Occipital lobe (tissue), 2 donors: Measurements from ENCODE around the gene MFSD1. TPM values are rescaled to one million over a fixed set of nuclear protein-coding genes. Genes with fewer than 3 reads are reported as not detected.

ENCODE experiments used
- DNase-seq: peaks from one replicate; lab custom pipeline; 2025; lab: John Stamatoyannopoulos, UW
- total RNA-seq: library from RNA; depleted of rRNA; stranded (reverse); fragments of >200 nt; gene quantifications from one replicate; pipeline ENCODE4 v1.2.3, GENCODE V29; 2014

The MFSD1 gene, protein sequence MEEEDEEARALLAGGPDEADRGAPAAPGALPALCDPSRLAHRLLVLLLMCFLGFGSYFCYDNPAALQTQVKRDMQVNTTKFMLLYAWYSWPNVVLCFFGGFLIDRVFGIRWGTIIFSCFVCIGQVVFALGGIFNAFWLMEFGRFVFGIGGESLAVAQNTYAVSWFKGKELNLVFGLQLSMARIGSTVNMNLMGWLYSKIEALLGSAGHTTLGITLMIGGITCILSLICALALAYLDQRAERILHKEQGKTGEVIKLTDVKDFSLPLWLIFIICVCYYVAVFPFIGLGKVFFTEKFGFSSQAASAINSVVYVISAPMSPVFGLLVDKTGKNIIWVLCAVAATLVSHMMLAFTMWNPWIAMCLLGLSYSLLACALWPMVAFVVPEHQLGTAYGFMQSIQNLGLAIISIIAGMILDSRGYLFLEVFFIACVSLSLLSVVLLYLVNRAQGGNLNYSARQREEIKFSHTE
- 49.3 TPM for total RNA-seq

DNA sequence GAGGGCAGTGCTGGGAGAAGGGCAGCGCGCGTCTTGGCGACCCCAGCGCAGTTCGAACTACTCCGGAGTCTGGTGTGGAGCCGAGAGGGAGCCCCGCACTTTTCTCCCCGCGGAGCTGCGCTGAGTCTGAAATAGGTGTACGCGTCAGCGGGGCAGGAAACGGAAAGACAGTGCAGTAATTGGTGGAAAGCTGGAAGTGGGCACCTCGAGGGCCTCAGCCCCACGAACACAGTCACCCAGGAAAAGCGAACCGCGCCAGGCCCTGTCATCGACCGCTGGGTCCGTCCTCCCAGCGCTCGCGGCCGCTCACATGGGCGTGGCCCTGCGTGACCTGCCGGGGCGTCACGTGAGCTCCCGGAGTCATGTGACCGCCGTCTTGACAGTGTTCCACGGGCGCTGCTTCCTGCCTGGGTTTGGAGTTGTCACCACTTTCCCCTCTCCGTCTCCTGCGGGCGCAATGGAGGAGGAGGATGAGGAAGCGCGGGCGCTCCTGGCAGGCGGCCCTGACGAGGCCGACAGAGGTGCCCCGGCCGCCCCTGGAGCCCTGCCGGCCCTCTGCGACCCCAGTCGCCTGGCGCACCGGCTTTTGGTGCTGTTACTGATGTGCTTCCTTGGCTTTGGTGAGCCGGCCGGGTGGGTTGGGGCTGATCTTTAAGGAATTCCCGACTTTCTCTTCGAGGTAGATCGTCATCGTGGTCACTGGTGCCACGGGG lies at the start of gene MFSD1:
Gene MFSD1, plus strand, starts transcription at position 359 of the 713 bp plus-strand sequence. Its CDS starts 99 bp downstream, at position 458.
- peak; percentile 93 for DNase-seq

DNA sequence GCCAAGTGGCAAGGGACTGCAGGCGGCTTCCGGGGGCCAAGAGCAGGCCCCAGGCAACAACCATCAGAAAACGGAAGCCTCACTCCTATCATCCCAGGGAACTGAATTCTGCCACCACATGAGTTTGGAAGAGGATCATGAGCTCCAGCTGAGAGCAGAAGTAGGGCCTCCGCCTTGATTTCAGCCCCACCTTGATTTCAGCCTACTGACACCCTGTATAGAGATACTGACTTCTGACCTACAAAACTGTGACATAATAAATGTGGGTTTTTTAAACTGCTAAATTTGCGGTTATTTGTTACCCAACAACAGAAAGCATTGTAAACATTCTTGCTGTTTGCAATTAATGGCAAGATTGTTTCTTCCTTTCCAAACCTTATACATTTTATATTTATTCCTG lies 48.0 kb upstream of the MFSD1 start:
- no peak for DNase-seq

DNA sequence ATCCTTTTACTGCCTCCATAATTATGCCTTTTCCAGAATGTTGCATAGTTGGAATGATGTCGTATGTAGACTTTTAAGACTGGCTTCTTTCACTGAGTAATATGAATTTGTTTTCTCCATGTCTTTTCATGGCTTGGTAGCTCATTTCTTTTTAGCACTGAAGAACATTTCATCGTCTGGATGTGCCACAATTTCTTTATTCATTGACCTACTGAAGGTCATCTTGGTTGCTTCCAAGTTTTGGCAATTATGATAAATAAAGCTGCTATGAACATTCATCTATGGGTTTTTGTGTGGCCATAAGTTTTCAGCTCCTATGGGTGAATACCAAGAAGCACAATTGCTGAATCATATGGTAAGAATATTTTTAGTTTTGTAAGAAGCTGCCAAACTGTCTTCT lies 46.4 kb upstream of the MFSD1 start:
- DNase-seq = no peak

DNA sequence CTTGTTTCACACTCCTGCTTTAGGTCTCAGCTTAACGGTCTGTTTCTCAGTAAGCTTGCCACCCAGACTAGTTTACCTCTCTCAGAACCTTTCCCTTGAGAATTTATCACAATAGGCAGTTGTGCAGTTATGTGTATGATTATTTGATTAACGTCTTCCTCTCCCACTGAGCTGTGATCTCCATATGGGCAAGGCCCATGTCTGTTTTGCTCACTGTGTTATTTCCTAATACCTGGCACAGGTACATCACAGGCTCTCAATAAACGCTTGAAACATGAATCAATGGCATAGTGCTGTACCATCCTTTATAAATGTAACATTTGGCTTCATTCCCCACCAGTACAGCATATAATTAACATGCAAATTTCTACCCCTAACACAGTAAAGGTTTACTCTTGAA lies 40.5 kb upstream of the MFSD1 start:
- DNase-seq = no peak

DNA sequence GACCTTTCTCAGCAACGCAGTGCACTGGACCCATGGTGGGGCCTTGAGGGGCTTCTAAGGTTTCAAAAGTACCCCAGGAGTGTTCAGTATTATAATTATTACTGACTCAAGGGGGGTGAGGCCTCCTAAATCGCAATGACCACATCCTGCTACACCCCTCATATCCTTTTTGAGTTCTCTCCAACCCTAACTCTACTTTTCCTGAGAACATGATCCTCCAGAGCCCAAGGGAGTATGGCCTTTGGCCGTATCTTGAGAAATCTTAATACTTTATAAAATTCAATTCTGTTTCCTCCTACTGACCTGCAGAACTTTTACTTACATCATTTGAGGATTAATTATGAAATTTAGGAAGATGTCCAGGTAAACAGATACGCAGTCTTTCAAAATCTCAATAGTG lies 39.2 kb upstream of the MFSD1 start:
- no peak for DNase-seq

DNA sequence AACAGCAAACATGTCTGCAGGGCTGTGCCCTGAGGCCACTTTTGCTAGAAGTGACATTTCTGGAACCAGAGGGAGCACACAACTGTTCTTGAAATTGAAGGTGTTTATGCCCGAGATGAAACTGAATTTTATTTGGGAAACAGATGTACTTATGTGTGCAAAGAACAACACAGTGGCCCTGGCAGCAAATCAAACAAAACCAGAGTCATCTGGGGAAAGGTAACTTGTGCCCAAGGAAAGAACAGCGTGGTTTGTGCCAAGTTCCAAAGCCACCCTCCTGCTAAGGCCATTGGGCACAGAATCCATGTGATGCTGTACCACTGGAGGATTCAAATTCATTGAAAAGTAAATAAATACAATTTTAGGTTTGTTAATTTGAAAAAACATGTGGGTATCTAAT lies 38.4 kb upstream of the MFSD1 start:
- no peak for DNase-seq

DNA sequence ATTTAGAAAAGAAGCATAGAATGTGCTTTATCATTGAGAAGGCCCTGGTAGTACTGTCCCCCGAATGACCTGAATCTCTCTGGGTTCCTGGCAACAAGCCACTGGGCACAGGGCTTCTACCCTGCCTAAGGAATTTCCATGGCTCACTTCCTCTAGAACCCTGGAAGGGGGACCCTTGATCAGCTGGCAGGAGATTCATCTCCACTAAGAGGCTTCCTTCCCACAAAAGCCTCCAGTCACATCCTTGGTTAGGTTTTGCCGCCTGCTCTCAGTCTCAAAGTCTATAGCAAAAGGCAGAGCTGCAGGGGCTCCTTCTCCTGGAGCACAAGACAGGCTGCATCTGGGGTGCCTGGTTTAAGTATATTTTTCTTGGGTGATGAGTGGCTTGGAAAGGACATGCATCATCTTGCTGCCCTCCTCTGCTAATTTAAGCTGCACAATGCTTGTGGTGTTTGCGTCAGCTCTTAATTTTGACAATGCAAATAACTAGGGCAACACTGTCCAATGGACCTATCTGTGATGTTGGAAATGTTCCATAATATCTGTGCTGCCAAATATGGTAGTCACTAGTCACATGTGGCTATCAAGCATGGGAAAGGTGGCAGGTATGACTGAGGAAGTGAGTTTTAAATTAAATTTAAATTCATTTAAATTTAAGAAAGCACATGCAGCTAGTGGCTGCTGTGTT lies 36.2 kb upstream of the MFSD1 start:
- DNase-seq = no peak

DNA sequence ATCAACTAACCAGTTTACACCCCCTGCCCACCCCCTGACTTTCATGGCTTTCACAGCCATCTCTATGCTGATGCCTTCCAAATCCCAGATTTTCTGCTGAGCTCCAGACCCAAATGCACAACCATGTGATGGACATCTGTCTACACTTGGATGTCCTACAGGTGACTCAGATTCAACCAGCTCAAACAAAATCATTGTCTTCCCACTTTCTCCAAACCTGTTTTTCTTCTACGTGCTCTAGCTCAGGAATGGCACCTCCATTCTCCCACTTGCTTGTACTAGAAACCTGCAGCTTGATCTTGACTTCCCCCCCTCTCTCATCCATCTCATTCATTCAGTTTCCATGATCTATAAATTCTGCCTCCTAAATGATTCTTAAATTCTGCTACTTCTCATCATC lies 35.5 kb upstream of the MFSD1 start:
- no peak for DNase-seq

DNA sequence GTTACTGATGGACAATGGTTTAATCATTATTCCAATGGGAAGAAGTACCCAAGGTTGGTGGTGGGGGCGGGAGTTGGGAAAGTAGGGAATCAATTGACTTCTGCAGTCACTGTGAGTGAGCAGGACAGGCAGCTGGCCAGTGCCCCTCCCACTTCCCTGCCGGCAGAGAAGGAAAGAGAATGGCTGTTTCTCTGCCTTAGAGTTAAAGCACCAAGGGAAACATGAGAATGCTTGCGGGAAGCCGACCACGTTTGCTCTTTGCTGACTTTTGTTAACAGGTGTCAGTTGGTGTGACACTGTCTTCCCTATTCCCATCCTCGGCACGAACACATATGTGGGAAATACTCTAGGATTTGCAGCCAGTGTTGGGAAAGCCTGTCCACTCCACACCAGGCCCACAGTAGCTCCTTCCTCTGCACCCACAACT lies 33.5 kb upstream of the MFSD1 start:
- no peak for DNase-seq

DNA sequence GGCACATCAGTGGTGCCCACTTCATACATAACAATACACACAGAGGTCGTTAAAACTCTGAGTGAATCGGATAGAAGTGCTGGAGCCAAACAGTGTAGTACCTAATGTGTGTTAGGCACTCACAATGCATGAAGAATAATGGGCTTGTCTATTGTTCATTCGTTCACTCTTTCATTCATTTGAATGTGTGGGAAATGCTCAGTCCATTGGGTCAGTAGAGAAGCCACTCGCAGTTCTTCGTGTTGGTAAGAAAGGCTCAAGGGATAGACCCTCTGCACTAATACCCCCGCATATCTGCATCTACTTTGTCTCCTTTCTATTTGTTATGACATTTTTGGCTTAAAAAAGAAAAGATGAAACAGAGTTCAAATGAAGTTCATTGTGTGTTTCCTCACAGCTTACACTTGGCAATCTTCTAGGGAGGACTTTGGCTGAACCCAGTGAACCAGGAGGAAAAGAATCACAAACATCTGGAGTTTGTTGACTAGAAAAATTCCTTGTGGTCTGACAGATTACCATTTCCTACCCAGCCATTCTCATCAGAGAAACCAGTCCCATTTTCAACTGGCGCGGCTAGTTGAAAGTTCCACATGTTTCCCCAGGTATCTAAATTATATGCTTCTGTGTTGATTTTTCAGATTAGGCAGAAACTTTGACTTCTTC lies 32.8 kb upstream of the MFSD1 start:
- no peak for DNase-seq

DNA sequence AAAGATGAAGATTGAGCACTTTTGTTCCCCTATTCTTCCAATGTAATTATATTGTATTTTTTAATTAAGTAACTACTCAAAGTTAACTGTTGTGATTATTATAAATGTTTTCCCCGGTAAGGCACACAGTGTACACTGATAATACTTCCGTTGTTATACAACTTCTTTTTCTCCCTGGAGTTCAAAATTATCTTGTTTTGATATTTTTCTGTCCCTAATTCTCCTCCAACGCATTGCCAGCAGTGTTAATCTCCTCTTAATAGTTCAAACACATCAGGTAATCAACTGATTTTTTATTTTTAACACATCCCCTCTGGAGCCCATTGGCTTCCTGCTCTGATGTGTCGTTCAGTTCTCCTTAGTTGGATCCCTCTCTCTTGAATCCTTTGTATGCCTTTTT lies 32.3 kb upstream of the MFSD1 start:
- no peak for DNase-seq

DNA sequence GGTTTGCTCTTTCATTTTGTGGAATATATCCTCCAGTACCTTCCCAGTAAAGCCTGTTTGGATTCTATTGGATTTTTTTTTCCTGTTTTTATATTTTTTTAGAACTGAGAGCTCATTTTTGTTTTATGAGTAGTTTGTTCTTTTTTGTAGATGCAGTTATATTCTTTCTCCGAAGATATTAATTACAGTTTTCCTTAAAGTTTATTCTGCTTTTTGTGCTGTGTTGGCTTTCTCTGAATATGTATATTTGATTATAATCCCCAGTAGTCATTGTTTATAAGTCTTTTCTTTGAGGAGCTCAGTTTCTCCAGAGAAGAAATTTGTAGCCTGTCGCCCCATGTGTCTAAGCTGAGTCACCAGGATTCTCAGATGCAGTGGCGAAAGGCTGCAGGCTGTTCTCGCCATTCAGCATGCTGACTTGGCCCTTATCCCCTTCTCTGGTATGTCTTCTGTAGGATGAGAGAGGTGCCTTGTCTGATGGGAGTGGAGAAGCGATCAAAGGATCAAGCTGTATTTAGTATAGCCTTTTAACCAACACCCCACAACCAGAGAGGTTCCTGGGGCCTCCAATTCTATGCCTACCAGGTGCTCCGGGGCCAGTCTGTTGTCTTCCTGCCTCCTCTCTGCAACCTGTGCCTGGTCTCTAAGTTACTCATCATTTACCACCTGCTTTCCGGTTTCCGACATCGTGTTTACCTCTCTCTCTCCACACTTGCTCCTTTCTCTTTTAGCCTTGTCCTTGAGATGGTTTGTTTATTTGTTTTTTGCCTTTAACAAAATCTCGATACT lies 31.7 kb upstream of the MFSD1 start:
- no peak for DNase-seq

DNA sequence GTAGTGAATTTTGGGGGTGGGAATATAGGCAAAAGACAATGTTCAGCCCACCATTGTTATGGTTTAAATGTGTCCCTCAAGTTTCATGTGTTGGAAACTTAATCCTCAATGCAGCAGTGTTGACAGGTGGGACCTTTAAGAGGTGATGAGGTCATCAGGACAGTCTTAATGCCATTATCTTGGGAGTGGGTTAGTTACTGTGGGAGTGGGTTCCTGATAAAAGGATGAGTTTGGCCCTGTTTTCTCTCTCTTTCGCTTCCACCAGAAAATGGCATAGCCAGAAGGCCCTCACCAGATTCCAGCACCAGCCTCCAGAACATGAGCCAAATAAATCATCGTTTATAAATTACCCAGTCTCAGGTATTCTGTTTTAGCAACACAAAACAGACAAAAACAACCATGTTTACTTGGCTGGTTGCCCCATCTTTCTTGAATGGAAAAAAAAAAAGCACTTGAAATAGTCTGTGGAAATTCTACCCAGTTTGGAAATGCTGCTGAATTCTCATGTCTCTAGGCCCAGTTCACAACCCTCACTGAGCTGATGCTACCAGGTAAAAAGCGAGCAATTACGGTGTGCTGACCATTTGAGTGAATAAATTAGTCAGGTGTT lies 31.0 kb upstream of the MFSD1 start:
- DNase-seq = no peak

DNA sequence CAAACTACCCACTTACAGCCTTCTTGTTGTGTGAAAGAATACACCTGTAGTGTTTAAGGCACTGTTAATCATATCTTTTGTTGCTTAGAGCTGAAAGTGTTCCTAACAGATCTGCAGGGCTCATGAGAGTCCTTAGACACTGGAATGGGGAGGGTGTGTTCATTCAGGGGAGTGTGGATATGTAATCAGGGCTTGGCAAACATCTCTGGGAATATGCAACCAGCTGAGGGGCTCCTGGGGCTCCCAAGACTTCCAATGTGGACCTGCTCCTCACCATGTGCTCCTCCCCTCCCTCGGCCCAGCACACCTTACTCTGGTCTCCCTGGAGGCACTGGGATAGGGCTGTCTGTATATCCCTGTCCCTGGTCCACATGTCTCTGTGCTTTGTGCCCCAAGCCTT lies 30.3 kb upstream of the MFSD1 start:
- no peak for DNase-seq

DNA sequence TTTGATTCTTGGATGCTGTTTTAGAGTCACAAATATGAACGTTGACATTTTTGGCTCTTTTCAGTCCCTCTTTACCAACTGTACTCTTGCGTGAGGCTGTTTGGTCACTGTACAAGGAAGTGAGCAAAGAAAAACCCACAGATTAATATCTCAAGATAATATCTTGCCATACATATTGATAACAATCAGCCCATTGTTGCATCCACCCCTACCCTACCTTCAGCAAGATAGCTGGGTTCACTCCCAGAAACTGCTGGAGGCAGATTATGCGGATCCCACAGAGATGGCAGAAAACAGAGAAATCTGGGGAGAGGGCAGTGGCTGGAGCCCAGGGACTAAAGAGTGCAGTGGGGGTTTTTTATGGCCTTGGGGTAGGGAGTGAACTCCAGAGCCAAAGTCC lies 29.9 kb upstream of the MFSD1 start:
- no peak for DNase-seq

DNA sequence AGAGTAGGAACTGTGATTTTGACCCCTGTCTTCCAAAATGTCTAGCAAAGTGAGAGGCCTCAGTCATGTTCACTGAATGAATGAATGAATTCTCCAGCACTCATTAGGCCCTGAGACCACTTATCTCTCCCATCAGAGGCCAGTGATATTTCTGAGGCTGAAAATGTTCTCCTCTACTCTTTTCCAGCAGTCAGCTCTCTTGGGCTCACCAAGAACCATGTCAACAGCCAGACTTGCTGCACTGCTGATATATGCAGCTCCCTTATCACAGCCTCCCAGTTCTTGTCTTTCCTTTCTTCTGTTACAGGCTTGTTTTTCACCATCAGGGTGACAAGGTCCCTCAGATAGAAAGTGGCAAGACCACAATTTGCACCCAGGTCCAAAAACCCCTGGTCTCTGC lies 28.7 kb upstream of the MFSD1 start:
- no peak for DNase-seq

DNA sequence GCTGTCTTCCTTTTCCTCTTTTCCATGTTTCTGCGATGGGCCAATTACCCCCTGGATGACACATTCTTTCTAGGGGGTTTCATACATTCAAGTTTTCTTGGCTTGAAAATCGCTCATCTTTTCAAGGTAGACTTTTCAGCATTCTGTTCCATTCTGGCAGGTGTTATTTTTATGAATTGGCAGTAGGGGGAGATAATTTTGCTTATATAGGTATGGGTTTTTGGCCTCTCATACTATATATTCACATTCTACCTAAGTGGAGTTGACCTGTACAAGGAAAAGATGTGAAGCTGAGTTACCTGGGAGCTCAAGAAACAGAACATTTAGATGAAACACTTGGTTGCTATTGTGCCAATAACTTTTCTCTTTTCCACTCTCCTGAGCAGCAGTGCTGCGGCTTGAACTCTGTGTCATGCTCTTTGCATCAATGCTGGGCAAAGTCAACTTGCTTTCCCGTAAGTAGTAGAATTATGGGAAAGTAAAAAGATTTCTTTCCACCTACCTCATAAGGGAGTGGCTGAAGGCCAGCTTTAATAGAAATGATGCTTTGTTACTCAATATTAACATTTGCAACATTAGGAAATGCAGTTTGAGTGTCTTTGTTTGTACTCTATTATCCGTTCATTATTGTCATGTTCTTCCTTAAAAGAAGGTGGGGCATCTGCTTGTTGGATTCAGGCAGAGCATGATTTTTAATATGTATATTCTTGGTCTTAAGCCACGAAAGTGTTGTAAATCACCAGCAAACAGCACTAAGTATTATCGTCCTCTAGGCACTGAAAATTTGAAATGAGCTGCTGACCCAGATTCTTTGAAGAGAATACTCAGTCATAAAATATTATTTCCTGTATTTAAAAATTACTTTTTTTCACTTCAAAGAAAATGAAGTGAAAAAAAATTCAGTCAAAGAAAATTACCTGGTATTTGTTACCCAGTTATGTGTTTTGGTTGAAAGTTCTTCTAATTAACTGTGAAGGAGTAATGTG lies 27.7 kb upstream of the MFSD1 start:
- no peak for DNase-seq

DNA sequence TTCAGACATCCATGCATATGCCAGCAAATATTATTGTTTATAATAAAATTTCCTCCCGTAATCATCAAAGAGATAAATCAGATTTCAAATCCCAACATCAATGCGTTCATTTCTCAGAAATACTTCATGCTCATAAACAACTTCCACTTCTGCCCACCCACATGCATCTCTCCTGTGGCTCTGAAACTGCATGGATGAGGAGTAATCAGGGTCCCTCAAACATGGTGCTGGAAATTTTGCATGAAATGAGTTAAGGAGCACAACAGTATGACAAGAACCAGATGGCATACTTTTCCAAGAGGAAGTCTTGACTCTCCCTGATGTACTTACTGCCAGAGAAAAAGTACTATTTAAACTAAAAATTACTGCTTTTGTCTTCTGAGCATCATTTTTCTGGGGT lies 26.9 kb upstream of the MFSD1 start:
- DNase-seq = no peak
